ENCODE data around the gene SEMA5A. TPM values are rescaled to one million over a fixed set of nuclear protein-coding genes. Genes with fewer than 3 reads are reported as not detected.

SEMA5A gene
- polyA plus RNA-seq, 3 donors, result not detected

DNA sequence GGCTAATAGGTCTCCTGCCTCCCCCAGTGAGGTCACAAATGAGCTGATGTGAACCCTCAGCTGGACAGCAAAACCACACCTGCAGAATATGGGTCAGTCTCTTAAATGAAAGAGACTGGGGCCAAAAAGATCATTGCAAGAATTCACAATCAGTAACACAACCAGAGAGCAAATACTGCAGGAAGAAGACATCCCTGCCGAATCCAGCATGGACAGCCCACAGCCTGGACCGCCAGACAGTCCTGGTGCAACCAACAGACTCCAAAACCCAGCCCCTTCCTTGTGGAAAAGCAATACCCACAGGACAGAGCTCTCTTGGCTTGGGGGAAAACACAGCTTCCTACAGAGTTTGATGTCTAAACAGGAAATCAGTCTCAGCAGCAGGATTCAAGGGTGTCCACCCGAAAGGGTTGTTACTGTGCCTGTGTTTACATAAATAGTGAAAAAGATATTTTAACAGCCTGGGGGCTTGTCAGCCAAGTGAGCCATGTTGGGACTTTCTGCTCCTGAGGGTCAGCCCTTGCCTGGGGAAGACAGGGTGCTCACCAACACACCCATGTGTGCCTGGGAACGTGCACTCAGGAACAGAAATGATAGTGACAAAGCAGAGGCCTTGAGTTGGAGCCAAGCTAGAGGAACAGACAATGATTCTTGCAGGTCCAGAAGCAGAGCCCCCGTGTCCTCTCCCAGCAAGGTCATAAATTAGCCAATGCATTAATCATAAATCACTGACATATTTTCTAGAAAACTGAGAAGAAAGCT lies 106.2 kb downstream of the SEMA5A start:
- DNase-seq, result no peak
- intact Hi-C loops (cut with micrococcal nuclease), result no loop called here
- no peaks in the 10 kb centered on the region for H3K79me2 ChIP-seq (ENCODE audit: insufficient read depth, low read length)
- H3K27me3 ChIP-seq (ENCODE audit: control insufficient read depth in 2 of 2, insufficient read depth in 2 of 2, low read length in 2 of 2), result no peaks in the 10 kb centered on the region
- H2AFZ ChIP-seq (ENCODE audit: insufficient read depth, low read depth, low read length, poor library complexity, severe bottlenecking), result no peak overlapping the region
- no peak overlapping the region for H3K4me3 Mint-ChIP-seq
- H3K9me3 ChIP-seq (replicated peaks in 1 of 2; ENCODE audit: control insufficient read depth in 1 of 2, insufficient read depth in 1 of 2, low read length in 2 of 2), result peaks cover 4 to 18% of the 10 kb centered on the region in 2 donors
- H3K27ac ChIP-seq (ENCODE audit: low read depth in 1 of 2, low read length in 2 of 2), result no peak overlapping the region
- no peaks in the 10 kb centered on the region for H3K36me3 ChIP-seq (replicated peaks in 1 of 2; ENCODE audit: control insufficient read depth in 1 of 2, insufficient read depth in 2 of 2, low read length in 2 of 2)
- TF ChIP-seq, protein P1, sequence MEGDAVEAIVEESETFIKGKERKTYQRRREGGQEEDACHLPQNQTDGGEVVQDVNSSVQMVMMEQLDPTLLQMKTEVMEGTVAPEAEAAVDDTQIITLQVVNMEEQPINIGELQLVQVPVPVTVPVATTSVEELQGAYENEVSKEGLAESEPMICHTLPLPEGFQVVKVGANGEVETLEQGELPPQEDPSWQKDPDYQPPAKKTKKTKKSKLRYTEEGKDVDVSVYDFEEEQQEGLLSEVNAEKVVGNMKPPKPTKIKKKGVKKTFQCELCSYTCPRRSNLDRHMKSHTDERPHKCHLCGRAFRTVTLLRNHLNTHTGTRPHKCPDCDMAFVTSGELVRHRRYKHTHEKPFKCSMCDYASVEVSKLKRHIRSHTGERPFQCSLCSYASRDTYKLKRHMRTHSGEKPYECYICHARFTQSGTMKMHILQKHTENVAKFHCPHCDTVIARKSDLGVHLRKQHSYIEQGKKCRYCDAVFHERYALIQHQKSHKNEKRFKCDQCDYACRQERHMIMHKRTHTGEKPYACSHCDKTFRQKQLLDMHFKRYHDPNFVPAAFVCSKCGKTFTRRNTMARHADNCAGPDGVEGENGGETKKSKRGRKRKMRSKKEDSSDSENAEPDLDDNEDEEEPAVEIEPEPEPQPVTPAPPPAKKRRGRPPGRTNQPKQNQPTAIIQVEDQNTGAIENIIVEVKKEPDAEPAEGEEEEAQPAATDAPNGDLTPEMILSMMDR (IDR thresholded peaks at IDR 0.05), result no peak
- peaks cover 4% of the 10 kb centered on the region for H3K4me1 Mint-ChIP-seq
- H3K27ac Mint-ChIP-seq, result no peak overlapping the region
- H3K36me3 Mint-ChIP-seq, result no peaks in the 10 kb centered on the region
- H3K9me3 Mint-ChIP-seq, result peaks cover 0 to 17% (median 5%) of the 10 kb centered on the region in 7 donors
- H3K4me2 ChIP-seq (replicated peaks; ENCODE audit: extremely low read depth, low read length, poor library complexity, severe bottlenecking), result no peak overlapping the region
- H3K4me1 ChIP-seq (ENCODE audit: control insufficient read depth in 1 of 2, insufficient read depth in 2 of 2, low read length in 2 of 2), result no peaks in the 10 kb centered on the region
- no peaks in the 10 kb centered on the region for H4K20me1 ChIP-seq (ENCODE audit: insufficient read depth, low read length)
- no peaks in the 10 kb centered on the region for H3K27me3 Mint-ChIP-seq (ENCODE audit: low read depth in 3 of 3)
- no peak overlapping the region for H3K4me3 ChIP-seq (replicated peaks in 1 of 3; ENCODE audit: low read depth in 2 of 3, low read length in 3 of 3)
- WGBS (ENCODE audit: insufficient coverage), result 85% methylated on average over 4 of the region's 5 CpGs
- no peak overlapping the region for H3K9ac ChIP-seq (ENCODE audit: insufficient read depth, low read length, poor library complexity, severe bottlenecking)

DNA sequence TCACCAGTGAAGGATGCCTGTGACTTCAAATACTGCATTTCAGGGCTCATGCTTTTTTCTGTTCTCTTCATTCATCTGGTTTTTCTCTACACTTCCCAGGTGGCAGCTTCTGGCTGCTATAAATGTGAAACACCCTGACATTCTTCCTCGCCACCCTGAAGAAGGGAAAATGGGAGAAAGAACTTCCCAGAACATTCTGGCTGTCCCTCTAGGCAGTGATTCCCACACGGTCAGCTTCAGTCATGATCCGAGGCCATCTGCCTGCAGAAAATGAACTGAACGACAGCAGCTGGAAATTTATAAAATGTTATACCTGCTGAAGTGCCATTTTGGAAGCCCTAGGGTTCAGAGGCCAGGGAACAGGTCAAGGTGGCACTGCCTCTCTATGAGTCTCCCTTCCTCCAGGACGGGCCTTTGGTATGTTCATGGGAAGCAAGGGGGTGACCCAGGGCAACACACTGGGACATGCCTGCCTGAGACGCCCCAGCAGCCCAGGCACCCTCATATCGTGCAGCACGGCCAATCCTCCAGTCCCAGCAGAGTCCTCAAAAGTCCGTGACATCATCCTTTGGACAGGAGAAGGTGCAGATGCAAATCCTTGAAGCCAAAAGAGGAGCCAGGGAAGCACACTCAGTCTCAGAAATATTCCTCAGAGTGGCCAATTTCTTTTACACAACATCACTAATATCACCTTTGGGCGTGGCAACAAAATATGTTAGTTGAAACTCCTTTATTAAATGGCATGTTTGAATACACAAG lies 107.1 kb downstream of the SEMA5A start:
- Mint-ChIP-seq H3K9me3 (peaks cover 0 to 17% (median 5%) of the 10 kb centered on the region in 7 donors), H3K4me3 (no peak overlapping the region), H3K27me3 (ENCODE audit: low read depth in 3 of 3) (no peaks in the 10 kb centered on the region), H3K36me3 (no peaks in the 10 kb centered on the region), H3K27ac (peak overlapping the region in 1 of 7 donors; percentile 82), H3K4me1 (peaks cover 4% of the 10 kb centered on the region)
- TF ChIP-seq, protein P1 (IDR thresholded peaks at IDR 0.05), result no peak
- H3K36me3 ChIP-seq (replicated peaks in 1 of 2; ENCODE audit: control insufficient read depth in 1 of 2, insufficient read depth in 2 of 2, low read length in 2 of 2), result no peaks in the 10 kb centered on the region
- 98% methylated on average over 8 of the region's 10 CpGs for WGBS (ENCODE audit: insufficient coverage)
- no peaks in the 10 kb centered on the region for H4K20me1 ChIP-seq (ENCODE audit: insufficient read depth, low read length)
- no peaks in the 10 kb centered on the region for H3K4me1 ChIP-seq (ENCODE audit: control insufficient read depth in 1 of 2, insufficient read depth in 2 of 2, low read length in 2 of 2)
- H3K79me2 ChIP-seq (ENCODE audit: insufficient read depth, low read length), result no peaks in the 10 kb centered on the region
- no peak overlapping the region for H3K4me2 ChIP-seq (replicated peaks; ENCODE audit: extremely low read depth, low read length, poor library complexity, severe bottlenecking)
- no peaks in the 10 kb centered on the region for H3K27me3 ChIP-seq (ENCODE audit: control insufficient read depth in 2 of 2, insufficient read depth in 2 of 2, low read length in 2 of 2)
- no peak overlapping the region for H3K4me3 ChIP-seq (replicated peaks in 1 of 3; ENCODE audit: low read depth in 2 of 3, low read length in 3 of 3)
- no peak overlapping the region for H3K9ac ChIP-seq (ENCODE audit: insufficient read depth, low read length, poor library complexity, severe bottlenecking)
- H3K9me3 ChIP-seq (replicated peaks in 1 of 2; ENCODE audit: control insufficient read depth in 1 of 2, insufficient read depth in 1 of 2, low read length in 2 of 2), result peaks cover 4 to 16% of the 10 kb centered on the region in 2 donors
- H2AFZ ChIP-seq (ENCODE audit: insufficient read depth, low read depth, low read length, poor library complexity, severe bottlenecking), result no peak overlapping the region
- H3K27ac ChIP-seq (ENCODE audit: low read depth in 1 of 2, low read length in 2 of 2), result no peak overlapping the region
- no peak for DNase-seq
- intact Hi-C loops (cut with micrococcal nuclease), result no loop called here
